ENCODE measurements around the gene NAB1. TPM values are rescaled to one million over a fixed set of nuclear protein-coding genes. Genes with fewer than 3 reads are reported as not detected.
"Not testable (repeated sequence)": the region's sequence is repeated elsewhere in the genome, so short reads cannot be mapped to it uniquely, and the experiment has no call there.

NAB1 gene
- total RNA-seq, 1 donor, result 54.8 TPM

- no peak for TF ChIP-seq CTCF (IDR thresholded peaks at IDR 0.05; ENCODE audit: insufficient read depth, low read depth, low read length)
- H3K4me3 ChIP-seq (ENCODE audit: low read depth, low read length), result no peak overlapping the region
- DNase-seq (ENCODE audit: low read depth), result no peak
Observed at GRCh38 chr2:190696792-190697398, 48.0 kb downstream of the NAB1 start.

DNA sequence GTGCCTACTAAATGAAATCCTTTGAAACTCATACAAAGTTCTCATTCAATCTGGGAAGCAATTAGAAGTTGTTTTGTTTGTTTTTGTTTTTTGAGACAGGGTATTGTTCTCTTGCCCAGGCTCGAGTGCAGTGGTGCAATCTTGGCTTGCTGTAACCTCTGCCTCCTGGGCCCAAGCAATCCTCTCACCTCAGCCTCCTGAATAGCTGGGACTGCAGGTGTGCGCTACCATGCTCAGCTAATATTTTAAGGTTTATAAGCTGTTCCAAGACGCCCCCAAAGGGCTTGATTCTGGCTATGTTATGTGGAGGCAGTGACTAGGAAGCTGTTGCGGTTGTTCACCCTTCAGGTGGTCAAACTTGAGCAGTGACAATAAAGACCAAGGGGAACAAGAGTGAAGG lies 48.5 kb downstream of the NAB1 start:
- no peak for TF ChIP-seq CTCF (IDR thresholded peaks at IDR 0.05; ENCODE audit: insufficient read depth, low read depth, low read length)
- H3K4me3 ChIP-seq (ENCODE audit: low read depth, low read length), result no peak overlapping the region
- DNase-seq (ENCODE audit: low read depth), result no peak

GRCh38 chr2:190698895-190699294 lies 50.0 kb downstream of the NAB1 start:
- no peak for DNase-seq (ENCODE audit: low read depth)
- no peak overlapping the region for H3K4me3 ChIP-seq (ENCODE audit: low read depth, low read length)
- TF ChIP-seq CTCF (IDR thresholded peaks at IDR 0.05; ENCODE audit: insufficient read depth, low read depth, low read length), result peak; percentile 40

- no peak for DNase-seq (ENCODE audit: low read depth)
- no peak for TF ChIP-seq CTCF (IDR thresholded peaks at IDR 0.05; ENCODE audit: insufficient read depth, low read depth, low read length)
Observed at GRCh38 chr2:190701586-190701985, 52.7 kb downstream of the NAB1 start.

DNA sequence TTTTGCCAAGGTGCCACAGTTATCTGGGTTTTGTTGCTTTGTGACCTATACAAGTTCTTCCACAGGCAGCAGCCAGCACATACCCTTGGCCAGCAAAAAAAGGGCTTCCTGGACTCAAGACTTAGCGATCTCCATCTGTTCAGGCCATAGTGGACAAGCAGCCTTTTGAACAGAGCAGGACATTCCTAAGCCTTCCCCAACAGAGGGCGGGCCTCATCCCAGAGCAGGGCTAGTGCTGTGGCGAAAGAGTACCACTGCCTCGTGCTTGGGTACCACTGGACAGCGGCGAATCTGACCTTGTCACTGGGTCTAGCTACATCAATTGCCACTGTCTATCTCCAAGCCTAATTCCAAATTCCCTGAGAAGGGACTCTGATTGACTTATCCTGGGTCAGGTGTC lies 56.4 kb downstream of the NAB1 start:
- no peak for DNase-seq (ENCODE audit: low read depth)
- H3K4me3 ChIP-seq (ENCODE audit: low read depth, low read length), result no peak overlapping the region
- no peak for TF ChIP-seq CTCF (IDR thresholded peaks at IDR 0.05; ENCODE audit: insufficient read depth, low read depth, low read length)

More at GRCh38 chr2:190701586-190701985, 52.7 kb downstream of the NAB1 start:
- H3K4me3 ChIP-seq (ENCODE audit: low read depth, low read length), result no peak overlapping the region

- no peak for TF ChIP-seq CTCF (IDR thresholded peaks at IDR 0.05; ENCODE audit: insufficient read depth, low read depth, low read length)
- no peak overlapping the region for H3K4me3 ChIP-seq (ENCODE audit: low read depth, low read length)
- no peak for DNase-seq (ENCODE audit: low read depth)
Observed at GRCh38 chr2:190707726-190708125, 58.8 kb downstream of the NAB1 start.

DNA sequence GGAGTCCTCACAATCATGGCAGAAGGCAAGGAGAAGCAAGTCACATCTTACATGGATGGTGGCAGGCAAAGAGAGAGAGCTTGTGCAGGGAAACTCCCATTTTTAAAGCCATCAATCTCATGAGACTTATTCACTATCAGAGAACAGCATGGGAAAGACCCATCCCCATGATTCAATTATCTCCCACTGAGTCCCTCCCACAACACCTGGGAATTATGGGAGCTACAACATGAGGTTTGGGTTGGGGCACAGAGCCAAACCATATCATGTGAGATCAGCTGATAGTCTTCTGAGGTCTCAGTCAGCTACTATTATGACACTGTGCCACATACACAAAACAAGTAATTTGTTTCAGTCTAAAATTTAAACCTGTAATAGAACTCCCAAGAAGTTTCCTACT lies 59.8 kb downstream of the NAB1 start:
- DNase-seq (ENCODE audit: low read depth); H3K4me3 ChIP-seq (ENCODE audit: low read depth, low read length): not testable (repeated sequence)

Measured in fibroblast of villous mesenchyme (primary cell).